BE2C (cell line): ENCODE measurements around the gene LILRA1.

Experiments used
- DNase-seq: peaks from one replicate; pipeline ENCODE4 v3.0.0-alpha.2; 2020
- H3K27me3 ChIP-seq: fragments of 250-450 bp; sonication (Bioruptor Pico); 2 replicates; pipeline ENCODE4 v1.5.1; 2020; ENCODE audit warnings: mild to moderate bottlenecking
- H3K36me3 ChIP-seq: fragments of 250-450 bp; sonication (Bioruptor Pico); 2 replicates; pipeline ENCODE4 v1.5.1; 2020; ENCODE audit warnings: mild to moderate bottlenecking
- H3K4me1 ChIP-seq: fragments of 250-450 bp; sonication (Bioruptor Pico); 2 replicates; pipeline ENCODE4 v1.5.1; 2020
- H3K4me3 ChIP-seq: 2 replicates; pipeline ENCODE4 v1.5.1; 2011; ENCODE audit warnings: low read depth, low read length
- H3K9me3 ChIP-seq: fragments of 250-450 bp; sonication (Bioruptor Pico); 2 replicates; pipeline ENCODE4 v1.5.1; 2020
- TF ChIP-seq, protein P1 (sequence below): IDR thresholded peaks from 2 replicates; pipeline ENCODE4 v1.5.1; 2012; ENCODE audit warnings: mild to moderate bottlenecking, low read depth, low read length

The LILRA1 gene

DNA sequence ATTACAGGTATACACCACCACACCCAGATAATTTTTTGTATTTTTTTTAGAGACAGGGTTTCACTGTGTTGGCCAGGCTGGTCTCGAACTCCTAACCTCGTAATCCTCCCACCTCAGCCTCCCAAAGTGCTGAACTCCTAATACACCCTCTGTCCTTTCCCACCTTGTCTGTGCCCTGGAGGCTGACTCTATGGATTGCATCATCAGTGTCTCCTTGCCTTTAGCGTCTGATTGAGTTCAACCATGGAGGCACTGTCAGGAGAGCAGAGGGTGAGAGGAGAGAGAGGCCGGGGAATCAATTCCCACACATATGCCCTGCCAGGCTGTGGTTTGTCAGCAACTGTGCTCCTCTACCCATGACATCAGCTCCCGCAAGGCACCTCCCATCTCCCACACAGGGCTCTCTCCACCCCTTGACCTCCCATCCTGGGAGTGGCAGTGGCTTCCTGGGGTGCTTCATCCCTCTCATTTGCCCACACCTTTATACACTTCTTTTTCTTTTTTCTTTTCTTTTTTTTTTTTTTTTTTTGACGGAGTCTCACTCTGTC, 56.8 kb downstream of the LILRA1 start:
- DNase-seq, result no peak
- Histone ChIP-seq H3K36me3 (no peaks in the 10 kb centered on the region), H3K4me3 (no peak overlapping the region), H3K4me1 (no peaks in the 10 kb centered on the region), H3K27me3 (peaks cover 3% of the 10 kb centered on the region; the same call in 1 of the 2 replicates), H3K9me3 (no peaks in the 10 kb centered on the region)
- TF ChIP-seq, protein P1, sequence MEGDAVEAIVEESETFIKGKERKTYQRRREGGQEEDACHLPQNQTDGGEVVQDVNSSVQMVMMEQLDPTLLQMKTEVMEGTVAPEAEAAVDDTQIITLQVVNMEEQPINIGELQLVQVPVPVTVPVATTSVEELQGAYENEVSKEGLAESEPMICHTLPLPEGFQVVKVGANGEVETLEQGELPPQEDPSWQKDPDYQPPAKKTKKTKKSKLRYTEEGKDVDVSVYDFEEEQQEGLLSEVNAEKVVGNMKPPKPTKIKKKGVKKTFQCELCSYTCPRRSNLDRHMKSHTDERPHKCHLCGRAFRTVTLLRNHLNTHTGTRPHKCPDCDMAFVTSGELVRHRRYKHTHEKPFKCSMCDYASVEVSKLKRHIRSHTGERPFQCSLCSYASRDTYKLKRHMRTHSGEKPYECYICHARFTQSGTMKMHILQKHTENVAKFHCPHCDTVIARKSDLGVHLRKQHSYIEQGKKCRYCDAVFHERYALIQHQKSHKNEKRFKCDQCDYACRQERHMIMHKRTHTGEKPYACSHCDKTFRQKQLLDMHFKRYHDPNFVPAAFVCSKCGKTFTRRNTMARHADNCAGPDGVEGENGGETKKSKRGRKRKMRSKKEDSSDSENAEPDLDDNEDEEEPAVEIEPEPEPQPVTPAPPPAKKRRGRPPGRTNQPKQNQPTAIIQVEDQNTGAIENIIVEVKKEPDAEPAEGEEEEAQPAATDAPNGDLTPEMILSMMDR, result no peak
